Stimulated activated CD8-positive, alpha-beta memory T cell treated with anti-CD3 and anti-CD28 coated beads, Interleukin-7, amount 100 ng/mL, for 4 hours (primary cell): ENCODE data around the gene ITPR1.

ENCODE experiments used
- DNase-seq, 2 donors: peaks; one replicate each; pipeline ENCODE4 v3.0.0-alpha.2; 2020; ENCODE audit warnings: low read depth in 2 of 2

ITPR1 gene

GRCh38 chr3:4509983-4510755 is 17.0 kb downstream of the ITPR1 start:
- no peak for DNase-seq

GRCh38 chr3:4511491-4512262 is 18.5 kb downstream of the ITPR1 start:
- no peak for DNase-seq

GRCh38 chr3:4512895-4513616 is 19.9 kb downstream of the ITPR1 start:
- DNase-seq = no peak

GRCh38 chr3:4514321-4514720 is 21.2 kb downstream of the ITPR1 start:
- no peak for DNase-seq

GRCh38 chr3:4514916-4515315 is 21.8 kb downstream of the ITPR1 start:
- no peak for DNase-seq

GRCh38 chr3:4515916-4516579 is 22.9 kb downstream of the ITPR1 start:
- no peak for DNase-seq

- DNase-seq = no peak
Observed at GRCh38 chr3:4517093-4517492, 23.9 kb downstream of the ITPR1 start.

- no peak for DNase-seq
Observed at GRCh38 chr3:4517643-4518311, 24.6 kb downstream of the ITPR1 start.

- no peak for DNase-seq
Observed at GRCh38 chr3:4520033-4520816, 27.1 kb downstream of the ITPR1 start.

- DNase-seq = no peak
Observed at GRCh38 chr3:4522947-4523346, 29.8 kb downstream of the ITPR1 start.

- no peak for DNase-seq
Observed at GRCh38 chr3:4523710-4524698, 30.9 kb downstream of the ITPR1 start.

GRCh38 chr3:4525560-4526223 is 32.5 kb downstream of the ITPR1 start:
- no peak for DNase-seq

GRCh38 chr3:4528320-4528719 is 35.2 kb downstream of the ITPR1 start:
- DNase-seq = no peak

GRCh38 chr3:4528819-4529600 is 35.9 kb downstream of the ITPR1 start:
- no peak for DNase-seq

GRCh38 chr3:4529876-4530588 is 36.9 kb downstream of the ITPR1 start:
- DNase-seq = no peak

- no peak for DNase-seq
Observed at GRCh38 chr3:4531478-4532025, 38.4 kb downstream of the ITPR1 start.

GRCh38 chr3:4532535-4533112 is 39.5 kb downstream of the ITPR1 start:
- DNase-seq = no peak
